DOHH2 (cell line): Measurements from ENCODE around the gene DNMT3A.

Experiments
- EZH2phosphoT487 ChIP-seq: fragments of 200-600 bp; sonication (generic); IDR thresholded peaks from 2 replicates; pipeline ENCODE4 v1.6.1; 2017; ENCODE audit warnings: borderline replicate concordance, mild to moderate bottlenecking, antibody characterized with exemption, low read length, moderate library complexity, mixed read lengths
- TF ChIP-seq, protein P1 (sequence below): fragments of 200-600 bp; sonication (generic); IDR thresholded peaks from one replicate; pipeline ENCODE4 v1.5.1; 2014; ENCODE audit warnings: antibody characterized with exemption, mild to moderate bottlenecking, low read depth, low read length; ENCODE audit not compliant: poor library complexity, severe bottlenecking

DNA sequence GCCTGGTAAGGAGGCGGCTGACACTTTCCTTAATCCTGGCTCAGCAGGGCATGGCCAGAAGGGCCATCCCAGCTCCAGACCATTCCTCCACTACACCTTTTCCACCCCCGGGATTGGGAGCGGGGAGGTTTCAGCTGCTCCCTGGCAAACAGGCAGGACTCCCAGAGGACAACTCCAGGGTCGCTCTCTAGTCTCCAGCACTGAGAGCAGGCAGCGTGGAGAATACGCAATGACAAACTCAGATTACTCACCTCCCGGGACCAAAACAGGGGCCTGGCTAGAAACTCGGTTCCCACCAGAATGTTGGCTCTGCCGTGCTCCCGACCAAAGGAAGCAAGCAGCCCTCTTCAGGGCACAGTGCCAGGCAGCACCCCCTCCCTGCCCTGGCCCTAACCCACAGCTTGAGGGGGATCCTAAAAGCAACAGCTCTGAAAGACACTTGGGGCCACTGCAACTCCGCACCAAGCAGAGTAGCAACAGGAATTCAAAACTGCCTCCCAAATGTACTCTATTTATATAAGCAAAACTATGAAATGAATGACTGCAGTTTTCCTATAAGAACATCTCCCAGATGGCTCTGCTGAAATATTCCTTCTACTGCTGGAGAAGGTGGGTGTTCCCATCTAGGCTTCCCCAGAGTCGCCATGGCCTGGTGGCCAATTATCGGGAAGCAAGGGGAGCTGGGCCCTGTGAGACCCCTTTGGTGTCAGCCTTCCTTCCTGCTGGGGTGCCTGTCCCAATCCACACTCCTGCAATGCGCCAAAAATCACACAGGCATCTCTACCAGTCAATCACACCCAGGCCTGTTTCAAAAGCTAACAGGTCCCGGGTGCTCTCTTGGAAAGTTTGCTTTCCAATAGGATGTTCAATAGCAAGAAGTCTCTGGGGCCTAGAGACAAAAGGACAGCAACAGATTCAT is 112.2 kb downstream of the DNMT3A start:
- TF ChIP-seq, protein P1, sequence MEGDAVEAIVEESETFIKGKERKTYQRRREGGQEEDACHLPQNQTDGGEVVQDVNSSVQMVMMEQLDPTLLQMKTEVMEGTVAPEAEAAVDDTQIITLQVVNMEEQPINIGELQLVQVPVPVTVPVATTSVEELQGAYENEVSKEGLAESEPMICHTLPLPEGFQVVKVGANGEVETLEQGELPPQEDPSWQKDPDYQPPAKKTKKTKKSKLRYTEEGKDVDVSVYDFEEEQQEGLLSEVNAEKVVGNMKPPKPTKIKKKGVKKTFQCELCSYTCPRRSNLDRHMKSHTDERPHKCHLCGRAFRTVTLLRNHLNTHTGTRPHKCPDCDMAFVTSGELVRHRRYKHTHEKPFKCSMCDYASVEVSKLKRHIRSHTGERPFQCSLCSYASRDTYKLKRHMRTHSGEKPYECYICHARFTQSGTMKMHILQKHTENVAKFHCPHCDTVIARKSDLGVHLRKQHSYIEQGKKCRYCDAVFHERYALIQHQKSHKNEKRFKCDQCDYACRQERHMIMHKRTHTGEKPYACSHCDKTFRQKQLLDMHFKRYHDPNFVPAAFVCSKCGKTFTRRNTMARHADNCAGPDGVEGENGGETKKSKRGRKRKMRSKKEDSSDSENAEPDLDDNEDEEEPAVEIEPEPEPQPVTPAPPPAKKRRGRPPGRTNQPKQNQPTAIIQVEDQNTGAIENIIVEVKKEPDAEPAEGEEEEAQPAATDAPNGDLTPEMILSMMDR = no peak
- no peak for TF ChIP-seq EZH2phosphoT487
